HEK293 (cell line): ENCODE data around the gene NAPG.

Experiments
- GLIS2 ChIP-seq: fragments of 450-650 bp; formaldehyde crosslinking; IDR thresholded peaks from 2 replicates; pipeline ENCODE4 v1.5.1; 2016; ENCODE audit warnings: missing biosample characterization, missing genetic modification characterization
- HOXA7 ChIP-seq: sonication (generic); formaldehyde crosslinking; IDR thresholded peaks from 2 replicates; pipeline ENCODE4 v1.8.1; 2022; ENCODE audit warnings: missing genetic modification reagents, borderline replicate concordance
- KLF1 ChIP-seq: fragments of 450-650 bp; formaldehyde crosslinking; IDR thresholded peaks from 2 replicates; pipeline ENCODE4 v1.5.1; 2016; ENCODE audit warnings: missing biosample characterization, missing genetic modification characterization
- KLF8 ChIP-seq: fragments of 450-650 bp; formaldehyde crosslinking; IDR thresholded peaks from 2 replicates; pipeline ENCODE4 v1.5.1; 2016; ENCODE audit warnings: missing biosample characterization, missing genetic modification characterization
- KLF9 ChIP-seq: fragments of 450-650 bp; formaldehyde crosslinking; IDR thresholded peaks from 2 replicates; pipeline ENCODE4 v1.5.1; 2016; ENCODE audit warnings: missing biosample characterization, missing genetic modification characterization, low read depth
- SP3 ChIP-seq: fragments of 450-650 bp; formaldehyde crosslinking; IDR thresholded peaks from 2 replicates; pipeline ENCODE4 v1.5.1; 2016; ENCODE audit warnings: missing biosample characterization, missing genetic modification characterization
- ZBTB8A ChIP-seq: fragments of 450-650 bp; formaldehyde crosslinking; IDR thresholded peaks from 2 replicates; pipeline ENCODE4 v1.5.1; 2016; ENCODE audit warnings: missing biosample characterization, missing genetic modification characterization
- ZFP3 ChIP-seq: fragments of 450-650 bp; formaldehyde crosslinking; IDR thresholded peaks from 2 replicates; pipeline ENCODE4 v1.5.1; 2016; ENCODE audit warnings: low read depth, missing biosample characterization, missing genetic modification characterization
- ZNF2 ChIP-seq: fragments of 450-650 bp; formaldehyde crosslinking; IDR thresholded peaks from 2 replicates; pipeline ENCODE4 v1.5.1; 2016; ENCODE audit warnings: missing biosample characterization, missing genetic modification characterization
- ZNF221 ChIP-seq: fragments of 450-650 bp; formaldehyde crosslinking; IDR thresholded peaks from 2 replicates; pipeline ENCODE4 v1.5.1; 2017; ENCODE audit warnings: missing biosample characterization, missing genetic modification characterization, borderline replicate concordance
- ZNF248 ChIP-seq: fragments of 450-650 bp; formaldehyde crosslinking; IDR thresholded peaks from 2 replicates; pipeline ENCODE4 v1.5.1; 2017; ENCODE audit warnings: missing biosample characterization, missing genetic modification characterization
- ZNF324 ChIP-seq: fragments of 450-650 bp; formaldehyde crosslinking; IDR thresholded peaks from 2 replicates; pipeline ENCODE4 v1.5.1; 2016; ENCODE audit warnings: missing biosample characterization, missing genetic modification characterization
- ZNF335 ChIP-seq: fragments of 450-650 bp; formaldehyde crosslinking; conservative IDR thresholded peaks from 2 replicates; pipeline ENCODE4 v1.5.1; 2016; ENCODE audit warnings: missing biosample characterization, missing genetic modification characterization
- ZNF341 ChIP-seq: fragments of 450-650 bp; formaldehyde crosslinking; IDR thresholded peaks from 2 replicates; pipeline ENCODE4; 2016; ENCODE audit warnings: low read depth, missing biosample characterization, missing genetic modification characterization
- ZNF366 ChIP-seq: fragments of 450-650 bp; formaldehyde crosslinking; conservative IDR thresholded peaks from 2 replicates; pipeline ENCODE4 v1.5.1; 2016; ENCODE audit warnings: missing biosample characterization, missing genetic modification characterization
- ZNF548 ChIP-seq: fragments of 450-650 bp; formaldehyde crosslinking; IDR thresholded peaks from 2 replicates; pipeline ENCODE4 v1.5.1; 2016; ENCODE audit warnings: missing biosample characterization, missing genetic modification characterization
- ZNF610 ChIP-seq: fragments of 450-650 bp; formaldehyde crosslinking; IDR thresholded peaks from 2 replicates; pipeline ENCODE4 v1.5.1; 2016; ENCODE audit warnings: missing biosample characterization, missing genetic modification characterization, borderline replicate concordance
- ZNF623 ChIP-seq: fragments of 450-650 bp; formaldehyde crosslinking; IDR thresholded peaks from 2 replicates; pipeline ENCODE4 v1.5.1; 2016; ENCODE audit warnings: missing biosample characterization, missing genetic modification characterization
- ZNF629 ChIP-seq: fragments of 450-650 bp; formaldehyde crosslinking; IDR thresholded peaks from 2 replicates; pipeline ENCODE4 v1.5.1; 2017; ENCODE audit warnings: missing biosample characterization, missing genetic modification characterization
- ZNF660 ChIP-seq: fragments of 450-650 bp; IDR thresholded peaks from 2 replicates; pipeline ENCODE4 v1.5.1; 2018; ENCODE audit warnings: missing biosample characterization, mild to moderate bottlenecking, missing genetic modification characterization
- ZNF843 ChIP-seq: fragments of 450-650 bp; formaldehyde crosslinking; IDR thresholded peaks from 2 replicates; pipeline ENCODE4 v1.5.1; 2016; ENCODE audit warnings: missing biosample characterization, missing genetic modification characterization
- TF ChIP-seq, protein P1 (sequence below): fragments of 450-650 bp; formaldehyde crosslinking; conservative IDR thresholded peaks from 2 replicates; pipeline ENCODE4 v1.5.1; 2016; ENCODE audit warnings: low read depth, missing biosample characterization, missing genetic modification characterization
- TF ChIP-seq, protein P2 (sequence below): fragments of 450-650 bp; formaldehyde crosslinking; IDR thresholded peaks from 2 replicates; pipeline ENCODE4 v1.5.1; 2016; ENCODE audit warnings: missing biosample characterization, missing genetic modification characterization
- TF ChIP-seq, protein P3 (sequence below): fragments of 450-650 bp; formaldehyde crosslinking; IDR thresholded peaks from 2 replicates; pipeline ENCODE4 v1.5.1; 2017; ENCODE audit warnings: missing biosample characterization, missing genetic modification characterization
- TF ChIP-seq, protein P4 (sequence below): fragments of 450-650 bp; formaldehyde crosslinking; optimal IDR thresholded peaks from 2 replicates; pipeline ENCODE3; 2016; ENCODE audit warnings: missing biosample characterization, mild to moderate bottlenecking, missing genetic modification characterization

Gene NAPG

DNA sequence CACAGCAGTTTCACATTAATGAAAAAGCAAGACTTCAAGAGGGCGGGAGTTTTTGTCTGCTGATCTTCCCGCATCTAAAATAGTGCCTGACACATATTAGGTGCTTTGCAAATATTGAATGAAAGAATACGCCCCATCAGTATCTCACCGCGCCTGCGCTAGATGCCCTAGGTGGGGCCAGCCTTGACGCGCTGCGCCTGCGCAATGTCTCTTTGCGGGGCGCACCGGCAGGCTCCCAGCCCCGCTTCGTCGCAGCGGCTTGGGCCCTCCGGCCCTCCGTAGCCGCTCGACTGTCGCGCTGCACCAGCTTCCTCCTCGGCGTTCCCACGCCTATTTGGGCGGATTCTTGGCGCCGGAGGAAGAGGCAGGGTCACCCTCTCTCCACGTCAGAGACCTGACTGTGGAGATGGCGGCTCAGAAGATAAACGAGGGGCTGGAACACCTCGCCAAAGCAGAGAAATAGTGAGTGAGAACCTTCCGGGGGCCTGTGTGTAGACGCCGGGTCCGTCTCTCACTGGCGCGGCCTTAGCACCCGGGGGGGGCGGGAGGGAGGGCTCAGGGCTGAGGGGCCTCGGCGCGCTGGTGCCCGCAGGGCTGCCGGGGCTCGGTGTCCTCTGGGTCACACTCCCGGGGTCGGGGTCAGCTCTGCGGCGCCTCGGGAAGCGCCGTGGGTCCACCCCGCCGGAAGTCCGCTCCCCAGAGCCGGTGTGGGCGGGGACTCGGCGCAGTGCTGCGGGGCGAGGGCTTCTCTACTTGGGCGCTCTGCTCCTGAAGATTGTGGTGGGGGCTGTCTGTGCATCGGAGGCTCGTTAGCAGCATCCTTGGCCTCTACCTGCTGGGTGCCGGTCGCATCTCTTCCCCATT lies at the start of gene NAPG (continued):
- TF ChIP-seq ZNF341 (tag by site-specific recombination) (0 out of 2 replicates have a peak, but pooled peaks have one; percentile 27), KLF8 (tag by site-specific recombination) (peak; percentile 53; the same call in 1 of the 2 replicates), ZNF324 (tag by site-specific recombination) (no peak), ZNF623 (no peak), ZNF366 (tag by site-specific recombination) (no peak), ZNF610 (tag by site-specific recombination) (peak; percentile 84; the same call in 1 of the 2 replicates), KLF1 (0 out of 2 replicates have a peak, but pooled peaks have one; percentile 35), ZNF843 (0 out of 2 replicates have a peak, but pooled peaks have one; percentile 27), ZNF660 (tag by site-specific recombination) (peak; percentile 48; the same call in 1 of the 2 replicates), HOXA7 (CRISPR knock-in tag) (no peak), ZNF221 (tag by site-specific recombination) (no peak), SP3 (tag by site-specific recombination) (peak; percentile 68), ZNF548 (no peak), ZFP3 (tag by site-specific recombination) (no peak), GLIS2 (tag by site-specific recombination) (peak; percentile 41), ZNF2 (tag by site-specific recombination) (0 out of 2 replicates have a peak, but pooled peaks have one; percentile 28), ZBTB8A (peak; percentile 63), ZNF335 (tag by site-specific recombination) (peak; percentile 85), ZNF629 (tag by site-specific recombination) (0 out of 2 replicates have a peak, but pooled peaks have one; percentile 19), ZNF248 (no peak), KLF9 (tag by site-specific recombination) (peak; percentile 48; the same call in 1 of the 2 replicates)
- TF ChIP-seq, protein P1, sequence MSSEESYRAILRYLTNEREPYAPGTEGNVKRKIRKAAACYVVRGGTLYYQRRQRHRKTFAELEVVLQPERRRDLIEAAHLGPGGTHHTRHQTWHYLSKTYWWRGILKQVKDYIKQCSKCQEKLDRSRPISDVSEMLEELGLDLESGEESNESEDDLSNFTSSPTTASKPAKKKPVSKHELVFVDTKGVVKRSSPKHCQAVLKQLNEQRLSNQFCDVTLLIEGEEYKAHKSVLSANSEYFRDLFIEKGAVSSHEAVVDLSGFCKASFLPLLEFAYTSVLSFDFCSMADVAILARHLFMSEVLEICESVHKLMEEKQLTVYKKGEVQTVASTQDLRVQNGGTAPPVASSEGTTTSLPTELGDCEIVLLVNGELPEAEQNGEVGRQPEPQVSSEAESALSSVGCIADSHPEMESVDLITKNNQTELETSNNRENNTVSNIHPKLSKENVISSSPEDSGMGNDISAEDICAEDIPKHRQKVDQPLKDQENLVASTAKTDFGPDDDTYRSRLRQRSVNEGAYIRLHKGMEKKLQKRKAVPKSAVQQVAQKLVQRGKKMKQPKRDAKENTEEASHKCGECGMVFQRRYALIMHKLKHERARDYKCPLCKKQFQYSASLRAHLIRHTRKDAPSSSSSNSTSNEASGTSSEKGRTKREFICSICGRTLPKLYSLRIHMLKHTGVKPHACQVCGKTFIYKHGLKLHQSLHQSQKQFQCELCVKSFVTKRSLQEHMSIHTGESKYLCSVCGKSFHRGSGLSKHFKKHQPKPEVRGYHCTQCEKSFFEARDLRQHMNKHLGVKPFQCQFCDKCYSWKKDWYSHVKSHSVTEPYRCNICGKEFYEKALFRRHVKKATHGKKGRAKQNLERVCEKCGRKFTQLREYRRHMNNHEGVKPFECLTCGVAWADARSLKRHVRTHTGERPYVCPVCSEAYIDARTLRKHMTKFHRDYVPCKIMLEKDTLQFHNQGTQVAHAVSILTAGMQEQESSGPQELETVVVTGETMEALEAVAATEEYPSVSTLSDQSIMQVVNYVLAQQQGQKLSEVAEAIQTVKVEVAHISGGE, result peak; percentile 81
- TF ChIP-seq, protein P2, sequence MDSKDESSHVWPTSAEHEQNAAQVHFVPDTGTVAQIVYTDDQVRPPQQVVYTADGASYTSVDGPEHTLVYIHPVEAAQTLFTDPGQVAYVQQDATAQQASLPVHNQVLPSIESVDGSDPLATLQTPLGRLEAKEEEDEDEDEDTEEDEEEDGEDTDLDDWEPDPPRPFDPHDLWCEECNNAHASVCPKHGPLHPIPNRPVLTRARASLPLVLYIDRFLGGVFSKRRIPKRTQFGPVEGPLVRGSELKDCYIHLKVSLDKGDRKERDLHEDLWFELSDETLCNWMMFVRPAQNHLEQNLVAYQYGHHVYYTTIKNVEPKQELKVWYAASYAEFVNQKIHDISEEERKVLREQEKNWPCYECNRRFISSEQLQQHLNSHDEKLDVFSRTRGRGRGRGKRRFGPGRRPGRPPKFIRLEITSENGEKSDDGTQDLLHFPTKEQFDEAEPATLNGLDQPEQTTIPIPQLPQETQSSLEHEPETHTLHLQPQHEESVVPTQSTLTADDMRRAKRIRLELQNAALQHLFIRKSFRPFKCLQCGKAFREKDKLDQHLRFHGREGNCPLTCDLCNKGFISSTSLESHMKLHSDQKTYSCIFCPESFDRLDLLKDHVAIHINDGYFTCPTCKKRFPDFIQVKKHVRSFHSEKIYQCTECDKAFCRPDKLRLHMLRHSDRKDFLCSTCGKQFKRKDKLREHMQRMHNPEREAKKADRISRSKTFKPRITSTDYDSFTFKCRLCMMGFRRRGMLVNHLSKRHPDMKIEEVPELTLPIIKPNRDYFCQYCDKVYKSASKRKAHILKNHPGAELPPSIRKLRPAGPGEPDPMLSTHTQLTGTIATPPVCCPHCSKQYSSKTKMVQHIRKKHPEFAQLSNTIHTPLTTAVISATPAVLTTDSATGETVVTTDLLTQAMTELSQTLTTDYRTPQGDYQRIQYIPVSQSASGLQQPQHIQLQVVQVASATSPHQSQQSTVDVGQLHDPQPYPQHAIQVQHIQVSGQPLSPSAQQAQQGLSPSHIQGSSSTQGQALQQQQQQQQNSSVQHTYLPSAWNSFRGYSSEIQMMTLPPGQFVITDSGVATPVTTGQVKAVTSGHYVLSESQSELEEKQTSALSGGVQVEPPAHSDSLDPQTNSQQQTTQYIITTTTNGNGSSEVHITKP (tag by site-specific recombination), result peak; percentile 20; the same call in 1 of the 2 replicates
- TF ChIP-seq, protein P3, sequence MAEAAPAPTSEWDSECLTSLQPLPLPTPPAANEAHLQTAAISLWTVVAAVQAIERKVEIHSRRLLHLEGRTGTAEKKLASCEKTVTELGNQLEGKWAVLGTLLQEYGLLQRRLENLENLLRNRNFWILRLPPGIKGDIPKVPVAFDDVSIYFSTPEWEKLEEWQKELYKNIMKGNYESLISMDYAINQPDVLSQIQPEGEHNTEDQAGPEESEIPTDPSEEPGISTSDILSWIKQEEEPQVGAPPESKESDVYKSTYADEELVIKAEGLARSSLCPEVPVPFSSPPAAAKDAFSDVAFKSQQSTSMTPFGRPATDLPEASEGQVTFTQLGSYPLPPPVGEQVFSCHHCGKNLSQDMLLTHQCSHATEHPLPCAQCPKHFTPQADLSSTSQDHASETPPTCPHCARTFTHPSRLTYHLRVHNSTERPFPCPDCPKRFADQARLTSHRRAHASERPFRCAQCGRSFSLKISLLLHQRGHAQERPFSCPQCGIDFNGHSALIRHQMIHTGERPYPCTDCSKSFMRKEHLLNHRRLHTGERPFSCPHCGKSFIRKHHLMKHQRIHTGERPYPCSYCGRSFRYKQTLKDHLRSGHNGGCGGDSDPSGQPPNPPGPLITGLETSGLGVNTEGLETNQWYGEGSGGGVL (tag by site-specific recombination), result no peak
- TF ChIP-seq, protein P4, sequence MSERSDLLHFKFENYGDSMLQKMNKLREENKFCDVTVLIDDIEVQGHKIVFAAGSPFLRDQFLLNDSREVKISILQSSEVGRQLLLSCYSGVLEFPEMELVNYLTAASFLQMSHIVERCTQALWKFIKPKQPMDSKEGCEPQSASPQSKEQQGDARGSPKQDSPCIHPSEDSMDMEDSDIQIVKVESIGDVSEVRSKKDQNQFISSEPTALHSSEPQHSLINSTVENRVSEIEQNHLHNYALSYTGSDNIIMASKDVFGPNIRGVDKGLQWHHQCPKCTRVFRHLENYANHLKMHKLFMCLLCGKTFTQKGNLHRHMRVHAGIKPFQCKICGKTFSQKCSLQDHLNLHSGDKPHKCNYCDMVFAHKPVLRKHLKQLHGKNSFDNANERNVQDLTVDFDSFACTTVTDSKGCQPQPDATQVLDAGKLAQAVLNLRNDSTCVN (tag by site-specific recombination), result peak; percentile 21
